ENCODE data around the gene DHRS2.

GRCh38 chr14:23615856-23616255 lies 20.3 kb upstream of the DHRS2 start:
- TF ChIP-seq, protein P1, sequence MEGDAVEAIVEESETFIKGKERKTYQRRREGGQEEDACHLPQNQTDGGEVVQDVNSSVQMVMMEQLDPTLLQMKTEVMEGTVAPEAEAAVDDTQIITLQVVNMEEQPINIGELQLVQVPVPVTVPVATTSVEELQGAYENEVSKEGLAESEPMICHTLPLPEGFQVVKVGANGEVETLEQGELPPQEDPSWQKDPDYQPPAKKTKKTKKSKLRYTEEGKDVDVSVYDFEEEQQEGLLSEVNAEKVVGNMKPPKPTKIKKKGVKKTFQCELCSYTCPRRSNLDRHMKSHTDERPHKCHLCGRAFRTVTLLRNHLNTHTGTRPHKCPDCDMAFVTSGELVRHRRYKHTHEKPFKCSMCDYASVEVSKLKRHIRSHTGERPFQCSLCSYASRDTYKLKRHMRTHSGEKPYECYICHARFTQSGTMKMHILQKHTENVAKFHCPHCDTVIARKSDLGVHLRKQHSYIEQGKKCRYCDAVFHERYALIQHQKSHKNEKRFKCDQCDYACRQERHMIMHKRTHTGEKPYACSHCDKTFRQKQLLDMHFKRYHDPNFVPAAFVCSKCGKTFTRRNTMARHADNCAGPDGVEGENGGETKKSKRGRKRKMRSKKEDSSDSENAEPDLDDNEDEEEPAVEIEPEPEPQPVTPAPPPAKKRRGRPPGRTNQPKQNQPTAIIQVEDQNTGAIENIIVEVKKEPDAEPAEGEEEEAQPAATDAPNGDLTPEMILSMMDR (IDR thresholded peaks at IDR 0.05), result no peak
- TF ChIP-seq FOSL2 (IDR thresholded peaks at IDR 0.05; ENCODE audit: borderline replicate concordance, low read depth) (no peak), POLR2AphosphoS5 (IDR thresholded peaks at IDR 0.05; ENCODE audit: low read depth, low read length) (no peak), TAF1 (IDR thresholded peaks at IDR 0.05; ENCODE audit: borderline replicate concordance, low read depth, low read length) (no peak), EZH2phosphoT487 (IDR thresholded peaks at IDR 0.05; ENCODE audit: borderline replicate concordance, low read depth) (no peak), SMC3 (IDR thresholded peaks at IDR 0.05; ENCODE audit: low read depth, low read length) (no peak)

Data from SK-N-SH (cell line).